ENCODE data around the gene TMEM254. TPM values are rescaled to one million over a fixed set of nuclear protein-coding genes. Genes with fewer than 3 reads are reported as not detected.

The TMEM254 gene, protein sequence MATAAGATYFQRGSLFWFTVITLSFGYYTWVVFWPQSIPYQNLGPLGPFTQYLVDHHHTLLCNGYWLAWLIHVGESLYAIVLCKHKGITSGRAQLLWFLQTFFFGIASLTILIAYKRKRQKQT
- 8.7 and 9.5 TPM in 2 replicates for total RNA-seq

DNA sequence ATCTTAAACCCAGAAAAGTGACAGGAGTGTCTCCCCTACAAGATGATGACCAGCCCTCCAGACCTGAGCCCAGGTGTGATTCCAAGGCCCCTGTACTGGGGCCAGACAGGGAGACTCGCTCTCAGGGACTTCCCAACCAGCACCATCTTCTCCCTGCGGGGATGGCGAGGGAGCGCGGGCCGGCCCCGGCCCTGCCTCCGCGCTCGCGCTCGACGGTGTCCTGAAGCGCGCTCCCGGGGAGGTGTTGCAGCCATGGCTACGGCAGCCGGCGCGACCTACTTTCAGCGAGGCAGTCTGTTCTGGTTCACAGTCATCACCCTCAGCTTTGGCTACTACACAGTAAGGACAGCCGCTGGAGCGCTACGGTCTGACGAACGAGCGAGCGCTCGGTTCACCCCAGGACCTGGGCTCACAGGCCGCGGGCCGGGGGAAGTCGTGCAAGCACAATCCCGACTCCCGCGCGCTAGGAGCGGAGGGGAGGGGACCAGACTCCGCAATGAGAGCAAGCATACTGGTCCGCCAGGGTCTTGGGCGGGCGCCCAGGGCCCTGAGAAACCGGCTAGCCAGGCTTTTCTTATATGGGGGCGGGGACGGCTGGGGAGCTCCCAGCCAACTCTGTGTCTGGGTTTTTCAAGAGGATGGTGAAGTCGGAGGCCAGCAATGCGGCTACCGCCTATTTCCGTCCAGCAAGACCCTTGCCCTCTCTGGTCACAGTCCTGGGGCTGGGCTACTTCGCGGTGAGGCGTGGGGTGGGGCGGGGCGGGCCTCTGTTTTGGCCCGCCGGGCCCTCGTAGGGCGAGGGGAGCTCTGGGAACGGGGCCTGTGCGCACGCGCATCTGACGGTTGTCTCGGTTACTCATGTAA lies at the start of gene TMEM254:
Gene TMEM254, plus strand, starts transcription at position 218 of the 864 bp plus-strand sequence. Its CDS starts 35 bp downstream, at position 253.

DNA sequence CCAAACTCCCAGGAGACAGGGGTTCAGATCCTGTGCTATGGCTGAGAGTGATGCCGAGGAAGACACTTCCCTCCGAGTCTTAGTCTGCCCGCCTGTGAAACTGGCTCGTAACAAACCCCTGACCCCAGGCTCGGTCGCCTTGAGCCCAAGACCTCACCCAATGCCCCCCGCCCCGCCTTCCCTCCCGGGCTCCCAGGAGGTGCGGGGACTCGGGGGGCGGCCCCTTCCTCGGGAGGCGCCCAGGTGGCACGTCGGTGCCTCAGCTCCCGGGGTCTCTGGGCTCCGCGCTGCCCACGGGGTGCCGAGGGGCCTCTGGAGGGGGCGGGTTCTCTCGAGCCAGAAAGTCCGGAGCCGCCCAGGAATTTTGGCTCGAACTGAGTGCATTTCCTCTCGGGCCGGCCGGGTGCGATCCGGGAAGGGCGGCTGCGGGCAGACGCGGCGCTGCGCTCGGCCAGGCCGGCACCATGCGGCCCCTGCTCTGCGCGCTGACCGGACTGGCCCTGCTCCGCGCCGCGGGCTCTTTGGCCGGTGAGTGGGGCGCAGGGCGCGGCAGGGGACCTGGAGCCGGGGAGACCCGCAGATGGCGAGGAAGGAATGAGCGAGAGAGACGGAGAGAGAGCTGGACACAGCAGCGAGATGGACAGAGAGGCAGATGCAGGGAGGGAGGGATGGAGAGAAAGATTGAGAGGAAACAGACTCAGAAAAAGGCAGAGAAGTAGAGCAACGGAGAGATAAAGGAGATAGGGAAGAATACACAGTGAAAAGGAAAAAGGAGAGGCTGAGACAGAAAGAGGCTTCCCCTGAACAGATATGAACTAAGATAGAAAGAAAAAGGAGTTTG lies 54.1 kb downstream of the TMEM254 start, which contains the start of gene PLAC9:
Gene PLAC9, plus strand, starts transcription at position 432 of the 841 bp plus-strand sequence. Its CDS starts 33 bp downstream, at position 465.

Other genes starting within 250 kb of the TMEM254 start
- gene SFTPD, start 129.6 kb upstream of the TMEM254 start, total RNA-seq = 0.13 TPM in 1 of 2 replicates, not detected in the other
- gene PLAC9, start 54.1 kb downstream of the TMEM254 start, total RNA-seq = 8.0 and 18.2 TPM in 2 replicates
- 60.9 and 78.7 TPM in 2 replicates for gene ANXA11, start 126.9 kb downstream of the TMEM254 start, total RNA-seq
- not detected in 2 replicates for gene MAT1A, start 211.0 kb downstream of the TMEM254 start, total RNA-seq